HG02588 (cell line): ENCODE results near the gene CYB5D1.

Experiments used
- ATAC-seq: cut with Tn5 transposase; IDR thresholded peaks from one replicate; pipeline ENCODE4 v1.9.1; 2021; ENCODE audit warnings: mild to moderate bottlenecking, moderate library complexity; ENCODE audit not compliant: unreplicated experiment

The CYB5D1 gene

GRCh38 chr17:7833011-7833794 is 24.6 kb upstream of the CYB5D1 start:
- no peak for ATAC-seq

GRCh38 chr17:7833795-7834541 is 23.8 kb upstream of the CYB5D1 start, which contains the start of gene KDM6B:
Gene KDM6B, plus strand, starts transcription at chr17:7834217. Its CDS starts 11,338 bp downstream, at chr17:7845555.
- peak; percentile 36 for ATAC-seq

- ATAC-seq = no peak
These were observed 23.3 kb upstream of the CYB5D1 start for GRCh38 chr17:7834542-7834956.

DNA sequence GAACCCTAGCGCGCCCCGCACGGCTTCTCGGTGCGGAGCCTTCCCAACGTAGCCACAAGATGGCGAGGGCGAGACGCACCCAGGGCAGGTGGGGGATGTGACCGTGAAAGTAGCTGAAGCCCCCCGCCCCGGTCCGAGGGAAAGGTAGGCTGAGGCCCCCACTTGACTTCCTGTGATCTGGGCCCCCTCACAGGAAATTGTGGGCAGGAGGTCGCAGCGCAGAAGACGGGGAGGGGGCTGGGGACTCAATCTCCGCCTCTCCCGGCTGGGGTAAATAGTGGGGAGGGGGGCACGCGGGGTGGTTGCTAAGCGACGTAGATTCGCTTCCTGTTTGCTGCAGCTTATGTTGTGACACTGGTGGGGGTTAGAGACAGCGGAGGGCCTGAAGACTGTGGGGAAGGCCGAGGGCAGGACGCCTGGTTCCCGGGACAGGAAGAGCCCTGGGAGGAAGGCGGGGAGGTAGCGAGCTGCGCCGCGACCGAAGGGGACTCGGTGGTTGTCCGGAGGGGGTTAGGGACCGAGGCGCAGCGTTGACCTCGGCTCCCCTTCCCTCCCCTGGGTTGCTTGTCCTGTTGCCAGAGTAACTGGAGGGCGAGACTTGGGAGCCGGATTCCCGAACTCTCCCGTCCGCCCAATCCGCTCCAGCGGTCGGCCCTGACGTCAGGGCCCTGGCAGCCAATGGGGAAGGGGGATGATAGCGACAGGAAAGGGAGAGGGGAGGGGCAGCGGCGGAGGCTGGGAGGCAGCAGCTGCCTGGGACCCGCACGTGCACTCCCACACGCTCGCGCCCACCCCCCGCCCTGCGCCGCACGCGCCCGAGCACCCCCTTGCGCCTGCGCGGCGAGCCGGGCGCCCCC is 22.6 kb upstream of the CYB5D1 start:
- ATAC-seq = peak; percentile 48

- ATAC-seq = peak; percentile 1
These were observed 21.8 kb upstream of the CYB5D1 start for GRCh38 chr17:7835814-7836595.

DNA sequence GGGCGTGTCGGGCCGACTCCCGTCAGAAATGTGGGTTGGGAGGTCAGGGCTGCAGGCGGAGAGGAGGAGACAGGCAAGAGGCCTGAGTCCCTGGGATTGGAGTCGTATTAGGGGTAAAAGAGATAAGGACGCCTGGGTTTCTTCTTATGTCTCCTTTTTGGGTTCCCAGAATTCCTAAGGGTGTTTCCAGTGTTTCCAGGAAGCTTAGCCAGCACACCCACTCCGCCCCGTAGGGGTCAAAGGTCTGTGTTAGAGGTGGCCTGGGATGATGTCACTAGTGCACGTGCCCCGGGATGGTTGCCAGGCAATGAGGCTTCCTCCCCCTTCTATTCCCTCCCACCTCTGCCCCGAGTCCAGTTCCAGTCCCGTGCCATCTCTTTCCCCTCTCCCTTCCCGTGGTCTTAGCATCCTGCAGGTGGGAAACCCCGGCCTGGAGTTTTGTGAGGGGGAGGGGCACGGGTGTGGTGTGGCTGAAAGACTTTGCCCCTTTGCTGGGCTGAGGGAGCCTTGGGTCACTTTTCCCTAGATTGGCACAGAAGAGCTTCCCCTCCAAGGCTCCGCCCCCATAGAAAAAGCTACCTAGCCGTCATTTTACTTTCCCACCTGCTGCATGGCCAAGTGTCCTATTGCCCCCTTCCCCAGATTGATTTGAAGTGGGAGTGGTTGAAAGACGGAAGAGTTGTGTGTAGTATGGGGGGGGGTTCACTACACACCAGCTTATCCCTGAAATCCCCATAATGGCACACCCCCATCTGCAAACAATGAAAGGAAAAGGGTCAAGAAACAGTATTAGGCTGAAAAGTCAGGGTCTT is 21.0 kb upstream of the CYB5D1 start:
- no peak for ATAC-seq

GRCh38 chr17:7837408-7838088 is 20.3 kb upstream of the CYB5D1 start:
- ATAC-seq = no peak

GRCh38 chr17:7838090-7839075 is 19.4 kb upstream of the CYB5D1 start:
- ATAC-seq = no peak

GRCh38 chr17:7839190-7839875 is 18.5 kb upstream of the CYB5D1 start:
- ATAC-seq = no peak

GRCh38 chr17:7839876-7840261 is 17.9 kb upstream of the CYB5D1 start:
- ATAC-seq = no peak

DNA sequence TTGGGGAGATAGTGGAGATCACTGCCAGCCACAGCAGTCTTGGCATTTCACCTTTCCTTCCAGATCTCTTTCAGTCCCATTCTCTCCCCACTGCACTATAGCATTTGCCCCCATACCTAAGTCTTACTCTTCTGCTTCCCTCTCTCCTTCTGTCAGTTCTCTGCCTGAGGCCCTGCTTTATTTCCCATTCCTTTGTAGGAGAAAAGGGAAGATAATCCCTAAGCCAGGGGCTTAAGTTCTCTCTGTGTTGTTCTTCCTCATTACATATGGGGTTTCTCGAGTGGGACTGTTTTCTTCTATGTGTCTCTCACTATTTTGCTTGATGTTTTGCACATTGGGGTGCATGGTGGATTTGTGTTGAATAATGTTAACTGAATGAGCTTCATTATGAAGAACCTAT is 17.4 kb upstream of the CYB5D1 start:
- ATAC-seq = no peak

GRCh38 chr17:7840875-7841274 is 16.9 kb upstream of the CYB5D1 start:
- ATAC-seq = no peak

- ATAC-seq = peak; percentile 3
These were observed 16.3 kb upstream of the CYB5D1 start for GRCh38 chr17:7841396-7841914.

GRCh38 chr17:7841915-7842379 is 15.9 kb upstream of the CYB5D1 start:
- peak; percentile 16 for ATAC-seq

GRCh38 chr17:7842380-7843256 is 15.2 kb upstream of the CYB5D1 start:
- ATAC-seq = peak; percentile 31

DNA sequence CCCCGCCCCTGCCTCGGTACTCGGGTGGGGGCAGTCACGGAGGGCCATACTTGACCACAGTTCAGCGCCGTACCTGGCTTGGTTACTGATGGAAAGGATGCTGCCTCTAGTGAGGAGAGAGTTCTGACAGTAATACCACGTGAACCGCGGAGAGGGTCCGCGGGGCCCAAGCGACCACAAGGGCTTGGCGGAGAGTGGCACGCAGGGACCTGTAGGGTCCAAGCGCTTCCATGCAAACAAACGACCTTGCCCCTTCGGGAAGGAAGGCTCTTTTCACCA is 14.6 kb upstream of the CYB5D1 start:
- peak; percentile 0 for ATAC-seq
